ENCODE measurements around the gene ICA1.
A peak's percentile ranks its signal among the peaks of the same experiment; 100 is the strongest.

Gene ICA1

DNA sequence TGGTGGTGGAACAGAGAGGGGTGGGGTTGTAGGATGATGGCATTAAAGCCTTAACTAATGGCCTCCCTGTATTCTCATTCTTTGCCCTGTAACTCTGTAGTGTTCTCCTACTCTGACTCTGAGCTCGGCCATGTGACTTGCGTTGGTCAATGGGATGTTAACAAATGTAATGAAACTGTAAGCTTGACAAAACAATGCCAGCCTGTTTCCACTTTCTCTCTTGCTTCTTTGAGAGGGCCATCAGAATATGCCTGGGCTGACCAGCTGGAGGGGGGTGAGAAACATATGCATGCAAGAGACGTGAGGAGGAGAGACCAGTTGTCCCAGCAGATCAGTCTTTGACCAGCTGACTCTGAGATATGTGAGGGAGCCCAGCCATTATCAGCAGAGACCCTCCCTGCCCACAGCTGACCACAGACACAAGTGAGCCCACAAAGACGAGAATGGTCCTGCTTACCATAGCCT is 100.6 kb downstream of the ICA1 start:
- no peak for DNase-seq (ENCODE audit: low spot score)

DNA sequence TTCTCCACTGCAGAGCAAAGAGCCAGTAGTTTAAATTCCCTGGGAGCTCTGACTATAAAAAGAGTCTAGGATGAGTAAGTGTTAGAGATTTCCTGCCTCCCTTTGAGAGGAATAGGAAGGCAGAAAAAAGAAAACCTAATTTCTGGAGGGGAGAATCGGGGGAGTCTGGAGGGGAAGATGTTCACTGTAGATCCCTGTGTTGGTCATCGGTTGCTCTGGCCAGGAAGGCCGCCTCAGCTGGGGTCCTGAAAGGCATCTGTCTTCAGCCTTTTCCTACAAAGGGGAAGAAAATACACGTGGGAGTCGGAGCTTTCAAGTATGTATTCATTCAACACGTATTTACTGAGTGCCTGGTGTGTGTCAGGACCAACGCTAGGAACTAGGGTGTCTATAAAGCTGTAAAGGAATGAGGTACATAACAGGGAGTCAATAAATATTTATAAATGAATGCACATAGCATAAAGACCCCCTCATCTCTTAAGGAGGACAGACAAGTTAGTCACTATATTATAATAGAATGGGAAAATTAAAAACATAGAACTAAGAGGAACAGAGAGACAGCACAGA is 101.1 kb downstream of the ICA1 start:
- no peak for DNase-seq (ENCODE audit: low spot score)

DNA sequence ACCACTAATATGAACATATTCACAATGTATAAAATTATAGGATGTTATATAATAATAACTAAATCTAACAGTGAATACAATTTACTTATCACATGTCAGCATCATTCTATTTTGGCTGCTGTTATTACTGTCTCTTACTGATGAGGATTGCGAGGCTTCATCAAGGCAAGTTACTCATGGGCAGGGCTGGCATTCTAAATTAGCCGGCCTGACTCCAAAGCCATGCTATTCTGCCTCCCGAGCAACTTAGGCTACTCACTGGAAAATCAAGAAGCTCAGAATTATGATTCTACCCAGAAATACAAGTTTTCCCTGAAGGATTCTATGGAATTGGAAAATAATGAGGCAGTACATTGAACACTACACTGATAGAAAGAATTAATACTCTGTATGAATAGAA is 101.7 kb downstream of the ICA1 start:
- no peak for DNase-seq (ENCODE audit: low spot score)

DNA sequence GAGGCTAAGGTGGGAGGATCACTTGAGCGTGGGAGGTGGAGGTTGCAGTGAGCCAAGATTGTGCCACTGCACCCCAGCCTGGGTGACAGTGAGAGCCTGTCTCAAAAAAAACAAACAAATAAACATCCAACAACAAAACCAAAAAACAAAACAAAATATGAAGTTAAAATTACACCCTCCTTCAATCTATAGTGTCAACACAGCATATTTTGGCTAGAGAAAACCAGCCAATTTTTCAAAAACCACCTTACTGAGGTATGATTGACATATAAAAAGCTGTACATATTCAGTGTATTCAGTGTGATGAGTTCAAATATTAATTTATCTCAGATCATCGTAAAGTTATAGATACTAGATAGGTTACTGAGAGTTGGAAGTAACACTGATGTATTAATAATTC is 102.4 kb downstream of the ICA1 start:
- DNase-seq (ENCODE audit: low spot score), result no peak

DNA sequence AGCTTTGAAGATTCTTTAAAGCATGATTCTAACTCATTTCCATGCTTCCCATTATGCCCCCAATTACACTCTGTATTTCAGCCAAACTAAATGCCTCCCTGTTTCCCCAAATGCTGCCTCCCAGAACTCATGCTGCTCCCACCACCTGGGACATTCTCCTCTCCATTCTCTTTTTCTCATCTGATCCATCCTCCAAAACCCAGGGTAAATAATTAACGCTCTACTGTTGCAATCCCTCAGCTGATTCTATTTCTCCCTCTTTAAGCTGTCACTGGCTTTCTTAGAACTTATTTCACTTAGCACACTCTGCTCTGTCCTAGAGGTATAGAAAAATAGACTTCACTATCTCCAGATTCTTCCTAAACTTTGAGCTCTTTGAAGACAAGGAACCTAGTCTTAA is 104.7 kb downstream of the ICA1 start:
- no peak for DNase-seq (ENCODE audit: low spot score)

DNA sequence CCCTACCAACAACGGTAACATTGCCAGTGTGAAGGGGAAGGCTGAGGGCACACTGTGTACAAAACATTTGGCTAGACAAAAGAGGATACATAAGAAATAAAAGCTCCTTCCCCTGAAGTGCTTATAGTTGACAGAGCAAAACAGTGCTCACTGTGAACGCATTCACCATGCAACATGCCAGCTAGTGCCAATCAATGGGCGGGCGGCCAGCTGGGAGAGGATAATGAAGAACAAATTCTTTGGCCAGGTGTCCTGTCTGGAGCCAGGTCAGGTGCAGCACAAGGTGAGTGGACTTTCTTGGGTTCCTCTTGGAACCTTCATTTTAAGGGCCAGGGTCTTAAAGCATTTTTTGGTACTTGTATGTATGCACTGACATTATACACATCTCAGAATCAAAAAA is 106.1 kb downstream of the ICA1 start:
- DNase-seq (ENCODE audit: low spot score), result no peak

DNA sequence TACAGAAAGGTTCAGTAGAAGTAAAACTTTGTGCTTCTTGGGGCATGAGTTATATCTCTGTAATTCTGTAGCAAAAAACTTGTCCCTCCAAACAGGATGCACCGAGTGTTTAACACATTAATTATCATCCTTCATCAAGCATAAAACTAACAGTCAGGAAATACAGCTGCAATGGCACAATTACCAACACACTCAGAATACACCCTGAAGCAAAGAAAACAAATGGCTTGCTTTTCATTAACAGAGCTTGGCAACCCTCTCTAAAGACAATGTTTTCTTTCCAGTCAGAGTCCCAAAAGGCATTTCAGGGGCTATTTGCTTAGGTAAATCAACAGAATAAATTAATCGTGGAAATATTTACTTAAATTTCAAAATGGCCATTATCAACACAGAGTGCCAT is 107.7 kb downstream of the ICA1 start:
- no peak for DNase-seq (ENCODE audit: low spot score)

DNA sequence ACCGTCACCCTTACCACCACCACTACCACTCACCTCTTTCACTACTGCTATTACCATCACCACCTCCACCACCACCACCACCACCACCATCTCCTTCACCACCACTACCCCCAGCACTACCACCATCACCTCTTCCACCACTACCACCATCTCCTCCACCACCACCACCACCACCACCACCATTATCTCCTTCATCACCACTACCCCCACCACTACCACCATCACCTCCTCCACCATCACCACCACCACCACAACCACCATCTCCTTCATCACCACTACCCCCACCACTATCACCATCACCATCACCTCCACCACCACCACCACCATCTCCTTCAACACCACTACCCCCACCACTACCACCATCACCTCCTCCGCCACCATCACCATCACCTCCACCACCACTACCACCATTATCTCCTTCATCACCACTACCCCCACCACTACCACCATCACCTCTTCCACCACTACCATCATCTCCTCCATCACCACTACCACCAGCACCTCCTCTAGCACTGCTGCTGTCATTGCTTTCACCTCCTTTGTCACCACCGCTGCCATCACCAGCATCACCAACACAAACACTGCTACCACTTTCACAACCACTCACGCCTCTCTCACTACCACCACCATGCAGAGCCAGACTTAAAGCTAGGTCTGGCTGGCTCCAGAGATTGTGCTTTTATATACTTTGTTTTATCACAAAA is 109.3 kb downstream of the ICA1 start:
- no peak for DNase-seq (ENCODE audit: low spot score)

DNA sequence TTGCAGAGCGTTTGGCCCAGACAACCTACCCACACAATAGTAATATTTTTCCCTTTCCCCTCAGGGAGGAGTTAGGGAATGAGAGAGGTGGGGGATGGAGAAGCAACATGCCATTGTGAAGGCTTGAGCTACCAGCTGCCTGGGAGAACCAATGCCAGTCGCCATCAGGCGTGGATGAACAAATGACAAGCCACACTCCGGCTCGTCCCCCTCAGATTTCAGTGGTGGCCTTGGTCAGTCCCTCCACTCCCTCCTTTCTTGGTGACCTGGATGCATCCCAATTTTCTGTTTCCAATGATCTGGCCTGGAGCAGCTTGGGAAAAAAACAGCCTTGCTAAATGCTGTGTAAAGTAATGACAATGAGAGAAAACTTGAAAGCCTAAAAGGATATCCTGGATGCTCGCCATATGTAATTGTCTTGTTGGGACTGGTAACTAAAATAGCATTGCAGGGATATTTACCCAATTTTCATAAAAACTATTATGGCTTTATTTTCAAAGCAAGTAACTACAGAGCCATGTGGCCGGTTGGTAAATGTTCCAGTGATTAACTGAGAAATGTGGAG is 110.7 kb downstream of the ICA1 start:
- DNase-seq (ENCODE audit: low spot score), result no peak

DNA sequence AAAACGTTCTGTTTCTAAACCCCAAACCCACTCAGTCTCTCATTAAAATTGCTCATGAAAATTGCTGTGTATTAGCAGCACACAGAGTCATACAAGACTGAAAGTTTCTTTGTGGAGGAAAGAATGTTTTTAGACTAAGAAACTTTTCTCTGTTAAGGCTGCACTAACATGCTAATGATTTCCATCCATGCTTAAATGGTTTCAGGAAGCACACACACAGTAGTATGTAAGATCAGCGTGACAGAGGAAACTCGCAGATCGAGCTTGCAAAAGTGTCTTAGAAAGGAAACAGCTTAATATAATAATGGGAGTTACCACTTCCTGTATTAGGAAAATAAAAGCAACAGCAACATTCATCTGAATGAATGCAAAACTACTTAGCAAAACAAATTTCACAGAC is 112.7 kb downstream of the ICA1 start:
- no peak for DNase-seq (ENCODE audit: low spot score)

DNA sequence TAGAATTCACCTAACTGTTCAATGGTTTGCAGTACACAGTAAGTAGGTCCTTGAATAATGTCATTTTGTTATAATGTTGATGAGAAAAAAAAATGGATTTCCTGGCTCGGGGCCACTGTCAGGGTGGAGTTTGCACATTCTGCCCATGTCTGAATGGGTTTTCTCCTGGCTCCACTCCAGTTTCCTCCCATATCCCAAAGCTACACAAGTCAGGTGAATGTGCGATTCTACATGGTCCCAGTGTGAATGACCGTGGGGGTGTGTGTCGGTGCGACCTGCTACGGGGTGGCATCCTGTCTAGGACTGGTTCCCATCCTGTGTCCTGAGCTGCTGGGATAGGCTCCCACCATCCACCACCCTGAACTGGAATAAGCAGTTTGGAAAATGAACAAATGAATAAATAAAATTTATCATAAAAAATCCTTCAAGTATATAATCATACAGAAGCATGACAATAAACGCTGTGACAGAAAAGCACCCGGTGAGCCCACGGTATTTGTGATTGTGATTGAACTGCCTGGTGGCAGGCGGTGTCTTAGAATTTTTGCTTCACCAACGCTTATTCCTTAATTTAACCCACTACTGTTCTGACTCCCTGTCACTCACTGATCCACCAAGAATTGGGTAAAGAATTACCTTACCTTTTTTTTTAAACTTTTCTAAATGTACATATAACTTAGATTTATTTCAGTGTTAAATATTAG is 114.1 kb downstream of the ICA1 start:
- DNase-seq (ENCODE audit: low spot score), result no peak

DNA sequence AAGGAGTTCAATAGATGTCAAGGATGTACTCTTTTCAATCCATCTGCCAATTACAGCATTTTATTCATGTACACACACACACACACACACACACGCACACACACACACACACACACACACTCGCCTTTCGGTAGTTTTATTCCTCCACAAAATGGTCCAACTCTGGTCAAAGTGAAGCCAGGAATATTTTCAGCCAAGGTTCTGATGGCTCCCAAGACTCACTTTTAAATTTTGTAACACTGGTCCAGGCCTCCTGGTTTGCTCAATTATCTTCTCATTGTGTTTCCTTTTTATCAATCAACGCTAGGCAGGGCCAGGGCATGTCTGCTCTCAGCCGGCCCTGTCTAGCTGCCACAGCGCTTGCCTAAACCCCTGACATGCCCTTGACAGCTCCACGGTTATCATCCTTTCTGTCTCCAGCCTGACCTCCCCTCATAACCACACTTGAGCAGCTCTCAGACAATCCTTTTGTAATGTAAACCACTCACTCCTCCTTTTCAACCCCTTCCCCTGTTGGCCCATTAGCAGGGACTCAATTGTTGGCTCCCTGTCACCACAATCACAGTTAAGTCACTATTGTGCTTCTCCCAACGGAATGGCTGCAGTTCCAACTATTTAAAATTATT is 115.1 kb downstream of the ICA1 start:
- peak; percentile 11 for DNase-seq (ENCODE audit: low spot score)

DNA sequence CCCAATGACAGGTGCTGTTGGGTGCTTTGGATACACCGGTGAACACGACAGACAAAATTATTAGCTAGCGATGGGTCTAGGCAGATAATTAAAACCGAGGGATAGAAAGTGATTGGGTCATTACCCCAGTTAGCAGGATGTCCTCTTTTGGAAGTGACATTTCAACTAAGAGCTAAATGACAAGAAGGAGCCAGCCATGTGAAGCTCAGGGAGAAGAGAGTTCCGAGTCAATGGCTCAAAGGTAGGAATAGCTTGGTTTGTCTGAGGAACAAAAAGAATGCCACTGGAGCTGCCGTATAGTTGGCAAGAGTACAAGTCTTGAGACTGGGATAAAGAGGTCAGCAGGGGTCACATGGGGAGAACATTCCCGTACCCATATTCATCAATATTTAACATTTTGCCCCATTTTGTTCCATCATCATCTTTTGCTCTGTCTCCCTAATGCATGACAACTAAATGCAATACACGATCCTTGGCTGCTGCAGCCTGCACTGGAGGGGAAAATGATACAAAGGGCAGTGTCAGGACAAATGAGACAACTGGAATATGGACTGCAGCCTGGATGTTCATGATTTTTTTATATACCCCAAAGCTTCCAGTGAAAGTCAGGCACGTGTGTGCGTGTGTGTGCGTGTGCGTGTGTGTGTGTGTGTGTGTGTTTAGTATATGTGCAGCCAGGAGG is 115.7 kb downstream of the ICA1 start:
- DNase-seq (ENCODE audit: low spot score), result no peak

DNA sequence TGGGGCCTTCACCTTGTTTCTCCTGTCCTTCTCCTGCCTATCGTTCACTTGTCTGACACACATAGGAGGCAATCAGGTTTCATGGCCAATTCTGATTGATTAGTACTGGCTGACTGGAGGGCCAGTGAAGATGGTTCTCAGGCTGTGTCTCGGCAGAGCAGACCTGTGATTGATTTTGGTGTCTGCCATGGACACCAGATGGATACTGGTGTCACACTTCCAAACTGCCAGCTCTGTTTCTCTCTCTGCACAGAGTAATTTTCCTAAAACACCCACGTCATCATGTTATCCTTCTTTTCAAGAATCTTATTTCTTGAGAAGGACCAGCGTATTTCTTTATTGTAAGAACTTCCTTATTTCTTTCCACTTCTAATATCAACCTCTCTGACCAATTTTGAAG is 117.1 kb downstream of the ICA1 start:
- no peak for DNase-seq (ENCODE audit: low spot score)

DNA sequence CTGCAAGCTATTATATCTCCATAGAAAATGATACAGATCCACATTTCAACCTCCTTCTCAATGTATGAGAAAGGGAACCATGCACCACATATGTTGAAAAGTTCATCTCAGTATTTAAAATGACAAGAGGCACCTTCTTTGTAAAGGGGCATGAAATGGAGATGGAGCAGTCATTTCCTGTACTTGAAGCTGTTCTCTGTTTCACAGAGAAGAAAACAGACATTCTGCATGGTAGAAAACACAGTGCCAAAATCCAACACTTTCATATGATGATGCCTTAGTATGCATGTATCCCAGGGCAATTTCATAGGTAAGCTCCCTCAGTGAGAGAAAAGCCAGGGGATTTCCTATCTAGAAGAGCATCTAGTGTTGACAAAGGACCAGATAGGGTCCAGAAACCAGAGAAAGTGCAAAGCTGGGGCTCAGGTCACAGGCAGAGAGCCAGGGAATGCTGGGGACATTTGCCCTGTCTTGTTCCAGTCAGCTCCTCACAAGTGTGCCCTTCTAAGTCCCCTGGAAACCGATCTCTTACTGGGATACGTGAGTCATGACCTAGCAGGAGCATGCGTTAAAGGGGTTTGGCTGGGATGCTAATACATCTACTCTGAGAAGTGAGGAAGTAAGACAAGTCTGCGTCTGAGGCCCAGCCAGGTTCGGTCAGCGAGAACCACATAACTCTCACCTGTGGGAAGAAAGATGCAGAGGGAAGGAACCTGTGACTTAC is 118.7 kb downstream of the ICA1 start:
- DNase-seq (ENCODE audit: low spot score), result no peak

DNA sequence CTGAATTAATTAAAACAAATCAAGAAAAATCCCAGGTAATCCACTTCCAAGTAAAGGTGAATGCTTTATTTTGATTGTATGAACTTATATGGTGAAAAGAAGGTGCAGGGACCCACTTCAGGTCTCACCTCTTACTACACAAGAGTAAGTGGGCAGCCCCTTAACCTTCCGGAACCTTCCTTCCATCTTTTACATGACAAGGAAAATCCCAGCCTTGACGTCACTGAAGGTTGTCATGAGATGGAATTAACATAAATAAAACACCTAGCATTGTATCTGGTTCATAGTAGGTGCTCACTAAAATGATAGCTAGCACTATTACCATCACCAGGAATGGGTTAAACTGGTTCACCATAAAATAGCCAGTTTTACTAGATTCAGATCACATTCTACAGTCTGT is 119.5 kb downstream of the ICA1 start:
- DNase-seq (ENCODE audit: low spot score), result no peak

DNA sequence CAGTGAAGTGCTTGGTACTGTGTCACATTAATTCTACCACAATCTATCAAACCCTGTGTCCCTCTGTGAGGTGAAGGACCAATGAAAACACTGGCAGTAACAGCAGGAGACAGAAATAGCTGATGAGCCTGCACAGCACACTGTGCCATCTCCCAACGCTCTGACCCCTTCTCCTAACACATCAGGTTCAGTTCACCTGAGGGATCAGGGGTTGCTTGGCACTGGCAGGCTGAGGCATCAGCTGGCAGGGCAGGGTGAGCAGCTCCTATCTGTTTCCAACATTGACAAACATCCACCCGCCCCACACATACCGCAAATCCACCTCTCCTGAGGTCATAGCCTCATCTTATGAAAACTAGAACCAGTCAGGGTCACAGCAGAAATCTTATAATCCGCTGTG is 120.9 kb downstream of the ICA1 start:
- DNase-seq (ENCODE audit: low spot score), result no peak

DNA sequence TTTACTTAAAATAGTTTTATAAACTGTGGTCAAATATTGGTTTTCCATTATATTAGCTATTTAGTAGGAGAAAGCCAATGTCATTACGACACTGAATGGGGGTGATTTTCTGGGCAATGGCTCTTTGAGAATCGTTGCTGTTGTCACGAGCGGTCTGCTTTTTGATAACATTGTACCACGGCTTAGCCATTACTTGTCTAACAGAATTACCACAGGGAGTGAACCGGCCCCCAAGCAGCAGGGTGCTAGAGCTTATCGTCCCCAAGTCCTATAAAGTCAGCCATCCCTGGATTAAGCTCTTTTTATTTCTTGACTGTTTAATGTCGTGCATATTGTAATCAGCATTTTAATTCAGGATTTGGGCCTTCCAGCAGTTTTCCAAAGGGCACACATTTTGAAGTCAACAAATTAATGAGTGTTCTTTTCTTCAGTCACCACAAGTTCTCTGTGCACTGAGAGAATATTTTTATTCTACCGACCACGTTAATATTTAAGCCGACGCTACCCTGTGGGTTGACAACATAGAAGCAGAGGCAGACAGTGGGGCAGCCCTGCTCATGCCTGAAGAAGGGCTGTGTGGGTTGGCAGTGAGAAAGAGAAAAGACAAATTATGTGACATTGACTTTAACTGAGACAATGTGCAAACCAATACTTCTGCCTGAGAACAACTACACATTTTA is 125.8 kb downstream of the ICA1 start:
- no peak for DNase-seq (ENCODE audit: low spot score)

DNA sequence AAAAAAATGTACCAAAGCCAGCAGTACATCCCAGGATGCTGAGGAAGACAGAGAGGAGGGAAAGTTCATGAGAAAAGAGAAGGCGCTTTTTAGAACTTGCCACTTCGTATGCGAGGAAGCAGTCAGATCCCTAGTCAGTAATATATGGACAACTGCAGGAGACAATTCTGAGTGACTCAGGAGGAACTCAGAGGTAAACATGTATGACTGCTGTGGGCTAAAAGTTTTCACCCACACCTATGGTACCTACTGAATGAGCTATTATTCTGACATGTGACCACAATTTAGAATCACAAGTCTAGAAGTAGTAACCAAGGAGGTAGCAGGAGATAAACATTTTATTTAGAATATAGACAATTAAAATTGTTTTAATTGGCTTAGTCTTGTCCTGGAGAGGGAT is 126.5 kb downstream of the ICA1 start:
- DNase-seq (ENCODE audit: low spot score), result no peak

DNA sequence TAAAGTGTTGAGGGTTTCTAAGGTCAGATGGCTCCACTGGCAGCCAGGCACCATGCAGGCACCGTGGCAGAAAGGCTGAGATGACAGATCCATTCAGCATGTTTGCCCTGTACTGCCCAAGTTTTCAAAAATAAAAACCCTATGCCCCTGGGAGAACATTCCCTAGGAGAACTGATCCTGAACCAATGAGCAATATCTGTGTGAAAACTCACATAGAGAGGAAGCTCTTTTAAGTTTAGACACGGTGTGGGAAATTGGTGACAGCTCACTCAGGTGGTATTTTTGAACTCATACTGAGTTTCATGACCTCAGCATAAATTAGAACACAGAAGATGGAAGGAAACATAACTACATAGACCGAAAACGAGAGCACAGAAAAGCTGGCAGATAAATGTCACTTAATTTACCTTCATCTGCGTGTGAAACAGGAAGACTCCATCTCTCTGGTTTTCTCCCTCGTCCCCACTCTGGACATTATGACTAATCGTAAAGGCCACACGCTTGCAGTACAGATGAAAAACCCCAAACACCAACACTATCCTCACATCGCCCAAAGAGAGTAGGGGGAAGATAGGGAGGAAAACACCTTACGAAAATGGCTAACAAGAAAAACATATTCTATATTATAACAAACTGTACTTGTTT is 127.8 kb downstream of the ICA1 start:
- DNase-seq (ENCODE audit: low spot score), result no peak
